Smooth muscle cell (in vitro differentiated cells): ENCODE measurements around the gene SKIDA1. TPM values are rescaled to one million over a fixed set of nuclear protein-coding genes. Genes with fewer than 3 reads are reported as not detected.

ENCODE experiments used
- DNase-seq: peaks from one replicate; lab custom pipeline; 2025; ENCODE audit not compliant: unreplicated experiment; lab: John Stamatoyannopoulos, UW
- H2AFZ ChIP-seq: fragments of 200-600 bp; sonication (generic); 2 replicates; pipeline ENCODE4 v1.6.0; 2016; ENCODE audit warnings: antibody characterized with exemption, low read depth, mild to moderate bottlenecking
- H3F3A ChIP-seq: fragments of 200-600 bp; sonication (generic); 2 replicates; pipeline ENCODE4 v1.6.0; 2017; ENCODE audit warnings: antibody characterized with exemption, low read depth
- H3K27ac ChIP-seq: fragments of 200-600 bp; sonication (generic); 2 replicates; pipeline ENCODE4 v1.5.1; 2016; ENCODE audit warnings: low read depth, mild to moderate bottlenecking
- H3K27me3 ChIP-seq: fragments of 200-600 bp; sonication (generic); 2 replicates; pipeline ENCODE4 v1.6.1; 2016; ENCODE audit warnings: low read depth, mild to moderate bottlenecking
- H3K36me3 ChIP-seq: fragments of 200-600 bp; sonication (generic); 2 replicates; pipeline ENCODE4 v1.5.1; 2016; ENCODE audit warnings: low read depth
- H3K4me1 ChIP-seq: fragments of 200-600 bp; sonication (generic); 2 replicates; pipeline ENCODE4 v1.5.1; 2016; ENCODE audit warnings: low read depth
- H3K4me2 ChIP-seq: fragments of 200-600 bp; sonication (generic); 2 replicates; pipeline ENCODE4 v1.6.0; 2016; ENCODE audit warnings: mild to moderate bottlenecking
- H3K4me3 ChIP-seq: fragments of 200-600 bp; sonication (generic); 2 replicates; pipeline ENCODE4 v1.5.1; 2016; ENCODE audit warnings: mild to moderate bottlenecking
- H3K79me2 ChIP-seq: fragments of 200-600 bp; sonication (generic); 2 replicates; pipeline ENCODE4 v1.6.0; 2016; ENCODE audit warnings: low read depth, mild to moderate bottlenecking
- H3K9ac ChIP-seq: fragments of 200-600 bp; sonication (generic); 2 replicates; pipeline ENCODE4 v1.6.0; 2016; ENCODE audit warnings: low read depth
- H3K9me3 ChIP-seq: fragments of 200-600 bp; sonication (generic); replicated peaks from 2 replicates; pipeline ENCODE4 v1.5.1; 2016; ENCODE audit warnings: low read depth
- H4K20me1 ChIP-seq: fragments of 200-600 bp; sonication (generic); 2 replicates; pipeline ENCODE4 v1.6.0; 2016; ENCODE audit warnings: low read depth
- CTCF ChIP-seq: fragments of 200-600 bp; sonication (generic); IDR thresholded peaks from 2 replicates; pipeline ENCODE4 v1.5.1; 2017; ENCODE audit warnings: borderline replicate concordance, mild to moderate bottlenecking, antibody characterized with exemption; ENCODE audit not compliant: insufficient read depth, poor library complexity, severe bottlenecking
- WGBS: methylation state at CpG from one replicate; pipeline ENCODE4 v1.1.7; 2016; ENCODE audit warnings: low lambda C conversion rate; 5-methylcytosine and 5-hydroxymethylcytosine counted together
- polyA plus RNA-seq: library from polyadenylated mRNA; unstranded; fragments of >200 nt; fragmentation: Nextera tagmentation; extraction: Ambion mirVana; gene quantifications from 2 replicates; pipeline ENCODE4 v1.2.1, GENCODE V29; 2016
- total RNA-seq: library from RNA; depleted of rRNA; stranded (reverse); fragments of >200 nt; gene quantifications from 2 replicates; pipeline ENCODE4 v1.2.3, GENCODE V29; 2014

SKIDA1 gene
- total and polyA plus RNA-seq, 2 experiments from 2014 or later: 0.53 to 1.8 TPM

GRCh38 chr10:21534280-21534586 is 8.8 kb upstream of the SKIDA1 start:
- peak overlapping the region; percentile 75 for H3K27ac ChIP-seq
- no peaks in the 10 kb centered on the region for H3K9me3 ChIP-seq
- H3K27me3 ChIP-seq: no peaks in the 10 kb centered on the region
- TF ChIP-seq CTCF: no peak
- peaks cover 39% of the 10 kb centered on the region for H4K20me1 ChIP-seq
- H3K36me3 ChIP-seq: no peaks in the 10 kb centered on the region
- peaks cover 44% of the 10 kb centered on the region for H3K4me1 ChIP-seq
- H3K79me2 ChIP-seq: peaks cover 77% of the 10 kb centered on the region
- H3K4me2 ChIP-seq: peak overlapping the region; percentile 95
- peak overlapping the region; percentile 64 for H3K4me3 ChIP-seq
- 20% methylated on average over 1 of the region's 26 CpGs for WGBS
- H3K9ac ChIP-seq: peak overlapping the region; percentile 67
- no peak overlapping the region for H2AFZ ChIP-seq
- peaks cover 5% of the 10 kb centered on the region for H3F3A ChIP-seq
- DNase-seq: no peak

- Histone ChIP-seq H3K79me2 (peaks cover 77% of the 10 kb centered on the region), H4K20me1 (peaks cover 34% of the 10 kb centered on the region), H3K27ac (peak within 1 kb of the TSS; percentile 75), H3K9me3 (no peaks in the 10 kb centered on the region), H2AFZ (peak within 1 kb of the TSS; percentile 94), H3K27me3 (no peaks in the 10 kb centered on the region), H3K9ac (peak within 1 kb of the TSS; percentile 67), H3K4me1 (peaks cover 47% of the 10 kb centered on the region), H3F3A (peaks cover 5% of the 10 kb centered on the region), H3K36me3 (no peaks in the 10 kb centered on the region), H3K4me3 (peak within 1 kb of the TSS; percentile 64), H3K4me2 (peak within 1 kb of the TSS; percentile 95)
- WGBS: under 1% methylated on average over 25 of the region's 74 CpGs
- DNase-seq: peak; percentile 80
- peak; percentile 22 for TF ChIP-seq CTCF
Measured at GRCh38 chr10:21533467-21534279, 8.2 kb upstream of the SKIDA1 start, which contains the start of gene MLLT10. MLLT10 (plus strand) TSS chr10:21534232; CDS start chr10:21534645, 413 bp downstream.

DNA sequence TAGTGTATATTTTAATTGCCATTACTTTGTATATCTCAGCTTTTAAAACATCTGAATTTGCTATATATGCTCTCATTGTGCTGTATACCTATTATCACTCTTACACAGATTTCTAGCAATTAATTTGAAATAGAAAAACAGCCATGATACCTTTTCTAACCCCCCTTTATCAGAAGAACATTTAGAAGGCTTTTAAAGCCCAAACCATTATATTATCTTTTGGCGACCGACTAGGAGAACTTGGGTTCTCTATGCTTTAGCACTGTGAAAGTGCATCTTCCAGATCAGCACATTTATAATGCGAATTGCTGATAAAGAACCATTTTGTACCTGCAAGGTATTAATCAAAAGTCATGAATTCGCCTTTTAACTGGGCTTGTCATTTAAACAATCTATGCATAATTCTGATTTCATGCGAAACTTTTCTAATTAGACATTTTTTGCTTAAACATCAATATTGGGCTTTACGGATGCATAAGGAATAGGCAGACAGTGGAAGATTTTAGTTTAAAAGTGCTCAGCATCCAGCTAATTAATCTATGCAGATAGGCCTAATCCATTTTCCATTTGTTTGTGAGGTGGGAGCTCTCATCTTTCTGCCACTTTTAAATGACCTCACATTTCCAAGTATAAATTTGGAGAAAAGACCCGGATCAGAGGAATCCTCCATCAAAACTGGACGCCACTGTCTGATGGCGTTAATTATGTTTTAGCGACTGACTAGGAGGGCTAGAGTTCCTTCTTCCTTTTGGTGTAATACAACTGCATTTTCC is 7.4 kb upstream of the SKIDA1 start:
- DNase-seq: no peak
- Histone ChIP-seq H4K20me1 (peaks cover 26% of the 10 kb centered on the region), H3K36me3 (no peaks in the 10 kb centered on the region), H3K4me2 (peak overlapping the region; percentile 95), H3K9ac (peak overlapping the region; percentile 47), H3K9me3 (no peaks in the 10 kb centered on the region), H3K79me2 (peaks cover 77% of the 10 kb centered on the region), H2AFZ (peak overlapping the region; percentile 94), H3K27ac (peak overlapping the region; percentile 75), H3F3A (peaks cover 5% of the 10 kb centered on the region), H3K27me3 (no peaks in the 10 kb centered on the region), H3K4me1 (peaks cover 47% of the 10 kb centered on the region), H3K4me3 (peak overlapping the region; percentile 64)
- 36% methylated on average over 10 of the region's 10 CpGs for WGBS
- no peak for TF ChIP-seq CTCF
